SU-DHL-6 (cell line): ENCODE measurements around the gene ACTG1.

Experiments
- H2AFZ ChIP-seq: fragments of 200-600 bp; sonication (generic); 2 replicates; pipeline ENCODE4 v1.6.1; 2014; ENCODE audit warnings: low read depth, mild to moderate bottlenecking, moderate library complexity, mixed read lengths, antibody characterized with exemption, low read length; ENCODE audit not compliant: severe bottlenecking
- H3F3A ChIP-seq: fragments of 200-600 bp; shearing (Covaris generic); 2 replicates; pipeline ENCODE4 v1.6.0; 2016; ENCODE audit warnings: antibody characterized with exemption, mild to moderate bottlenecking; ENCODE audit not compliant: insufficient read depth
- H3K27ac ChIP-seq: fragments of 200-600 bp; sonication (generic); 2 replicates; pipeline ENCODE4 v1.5.1; 2016; ENCODE audit warnings: low read depth, mild to moderate bottlenecking, low read length, moderate library complexity, mixed read lengths
- H3K27me3 ChIP-seq: fragments of 200-600 bp; sonication (generic), shearing (Covaris generic); 2 replicates; pipeline ENCODE4 v1.6.0; 2014; ENCODE audit warnings: mild to moderate bottlenecking, low read length
- H3K36me3 ChIP-seq: fragments of 200-600 bp; sonication (generic); 2 replicates; pipeline ENCODE4 v1.6.1; 2014; ENCODE audit warnings: mild to moderate bottlenecking, low read length, mixed read lengths
- H3K4me2 ChIP-seq: fragments of 300-600, 200-600 bp; shearing (Covaris generic), sonication (generic); 2 replicates; pipeline ENCODE4 v1.6.0; 2014; ENCODE audit warnings: low read length, low read depth, mild to moderate bottlenecking; ENCODE audit not compliant: poor library complexity, severe bottlenecking
- H3K4me3 ChIP-seq: fragments of 200-600 bp; sonication (generic); 2 replicates; pipeline ENCODE4 v1.5.1; 2014; ENCODE audit warnings: antibody characterized with exemption, low read length, mild to moderate bottlenecking, mixed read lengths; ENCODE audit not compliant: insufficient read depth, poor library complexity, severe bottlenecking
- H3K79me2 ChIP-seq: fragments of 200-600 bp; sonication (generic); 2 replicates; pipeline ENCODE4 v1.6.1; 2014; ENCODE audit warnings: mild to moderate bottlenecking, low read length, moderate library complexity; ENCODE audit not compliant: insufficient read depth
- H3K9ac ChIP-seq: fragments of 200-600 bp; sonication (generic); 2 replicates; pipeline ENCODE4 v1.7.0; 2014; ENCODE audit warnings: mild to moderate bottlenecking, low read length
- H3K9me2 ChIP-seq: fragments of 200-600 bp; sonication (generic); replicated peaks from 2 replicates; pipeline ENCODE4 v1.6.1; 2014; ENCODE audit warnings: low read length; ENCODE audit not compliant: insufficient read depth
- H3K9me3 ChIP-seq: fragments of 200-600 bp; sonication (generic); 2 replicates; pipeline ENCODE4 v1.6.1; 2014; ENCODE audit warnings: low read length, mixed read lengths; ENCODE audit not compliant: insufficient read depth
- H4K20me1 ChIP-seq: fragments of 200-600 bp; sonication (generic); 2 replicates; pipeline ENCODE4 v1.6.1; 2014; ENCODE audit warnings: low read depth, mild to moderate bottlenecking, antibody characterized with exemption, low read length, moderate library complexity, mixed read lengths
- CTCF ChIP-seq: fragments of 200-600 bp; sonication (generic); IDR thresholded peaks from one replicate; pipeline ENCODE4 v1.5.1; 2017; ENCODE audit warnings: antibody characterized with exemption, mild to moderate bottlenecking, low read length, moderate library complexity; ENCODE audit not compliant: insufficient read depth, poor library complexity, severe bottlenecking
- EZH2phosphoT487 ChIP-seq: fragments of 200-600 bp; sonication (generic), shearing (Covaris generic); conservative IDR thresholded peaks from 2 replicates; pipeline ENCODE4 v1.6.1; 2018; ENCODE audit warnings: mild to moderate bottlenecking, antibody characterized with exemption, low read length, moderate library complexity, mixed read lengths

ACTG1 gene

GRCh38 chr17:81482673-81483072 is 29.9 kb downstream of the ACTG1 start:
- Histone ChIP-seq H3K36me3 (no peaks in the 10 kb centered on the region), H4K20me1 (no peaks in the 10 kb centered on the region), H3K79me2 (no peaks in the 10 kb centered on the region), H3K9me3 (no peaks in the 10 kb centered on the region), H3K9ac (no peak overlapping the region), H3K27me3 (no peaks in the 10 kb centered on the region), H3K27ac (no peak overlapping the region), H3K4me3 (no peak overlapping the region), H3K9me2 (no peaks in the 10 kb centered on the region), H3K4me2 (no peak overlapping the region), H2AFZ (no peak overlapping the region), H3F3A (0 out of 2 replicates have a peak, but pooled peaks cover 5% of the 10 kb centered on the region)
- TF ChIP-seq EZH2phosphoT487: no peak
- no peak for TF ChIP-seq CTCF

- Histone ChIP-seq H3K36me3 (no peaks in the 10 kb centered on the region), H3K4me3 (no peak overlapping the region), H3K4me2 (no peak overlapping the region), H3K9me2 (no peaks in the 10 kb centered on the region), H3K79me2 (no peaks in the 10 kb centered on the region), H3F3A (0 out of 2 replicates have a peak, but pooled peaks cover 5% of the 10 kb centered on the region), H3K27me3 (no peaks in the 10 kb centered on the region), H3K9me3 (no peaks in the 10 kb centered on the region), H3K9ac (no peak overlapping the region), H3K27ac (no peak overlapping the region), H2AFZ (no peak overlapping the region), H4K20me1 (no peaks in the 10 kb centered on the region)
- TF ChIP-seq EZH2phosphoT487 (no peak), CTCF (no peak)
Observed at GRCh38 chr17:81481815-81482505, 30.6 kb downstream of the ACTG1 start.

- H3K9me2 ChIP-seq: no peaks in the 10 kb centered on the region
- no peaks in the 10 kb centered on the region for H3K27me3 ChIP-seq
- no peak overlapping the region for H3K4me3 ChIP-seq
- no peak overlapping the region for H3K27ac ChIP-seq
- no peaks in the 10 kb centered on the region for H4K20me1 ChIP-seq
- 0 out of 2 replicates have a peak, but pooled peaks cover 3% of the 10 kb centered on the region for H3F3A ChIP-seq
- TF ChIP-seq CTCF (no peak), EZH2phosphoT487 (no peak)
- no peak overlapping the region for H3K9ac ChIP-seq
- no peak overlapping the region for H3K4me2 ChIP-seq
- H3K9me3 ChIP-seq: no peaks in the 10 kb centered on the region
- no peaks in the 10 kb centered on the region for H3K79me2 ChIP-seq
- no peaks in the 10 kb centered on the region for H3K36me3 ChIP-seq
- no peak overlapping the region for H2AFZ ChIP-seq
Observed at GRCh38 chr17:81481073-81481799, 31.4 kb downstream of the ACTG1 start.
